ES-I3 (cell line): ENCODE measurements around the gene UBE3C.
"Not testable (repeated sequence)": the region's sequence is repeated elsewhere in the genome, so short reads cannot be mapped to it uniquely, and the experiment has no call there.

Experiments used
- H3K36me3 ChIP-seq: 2 replicates; pipeline ENCODE4 v1.6.1; 2013; ENCODE audit warnings: mild to moderate bottlenecking, low read length, control low read depth, moderate library complexity; ENCODE audit not compliant: insufficient read depth
- H3K4me1 ChIP-seq: 2 replicates; pipeline ENCODE4 v1.6.1; 2013; ENCODE audit warnings: mild to moderate bottlenecking, control low read depth, low read length; ENCODE audit not compliant: insufficient read depth
- H3K9ac ChIP-seq: 2 replicates; pipeline ENCODE4 v1.6.1; 2013; ENCODE audit warnings: low read depth, mild to moderate bottlenecking, low read length, moderate library complexity
- H3K9me3 ChIP-seq: 2 replicates; pipeline ENCODE4 v1.6.1; 2013; ENCODE audit warnings: mild to moderate bottlenecking, low read length, moderate library complexity; ENCODE audit not compliant: control insufficient read depth, insufficient read depth

The UBE3C gene

DNA sequence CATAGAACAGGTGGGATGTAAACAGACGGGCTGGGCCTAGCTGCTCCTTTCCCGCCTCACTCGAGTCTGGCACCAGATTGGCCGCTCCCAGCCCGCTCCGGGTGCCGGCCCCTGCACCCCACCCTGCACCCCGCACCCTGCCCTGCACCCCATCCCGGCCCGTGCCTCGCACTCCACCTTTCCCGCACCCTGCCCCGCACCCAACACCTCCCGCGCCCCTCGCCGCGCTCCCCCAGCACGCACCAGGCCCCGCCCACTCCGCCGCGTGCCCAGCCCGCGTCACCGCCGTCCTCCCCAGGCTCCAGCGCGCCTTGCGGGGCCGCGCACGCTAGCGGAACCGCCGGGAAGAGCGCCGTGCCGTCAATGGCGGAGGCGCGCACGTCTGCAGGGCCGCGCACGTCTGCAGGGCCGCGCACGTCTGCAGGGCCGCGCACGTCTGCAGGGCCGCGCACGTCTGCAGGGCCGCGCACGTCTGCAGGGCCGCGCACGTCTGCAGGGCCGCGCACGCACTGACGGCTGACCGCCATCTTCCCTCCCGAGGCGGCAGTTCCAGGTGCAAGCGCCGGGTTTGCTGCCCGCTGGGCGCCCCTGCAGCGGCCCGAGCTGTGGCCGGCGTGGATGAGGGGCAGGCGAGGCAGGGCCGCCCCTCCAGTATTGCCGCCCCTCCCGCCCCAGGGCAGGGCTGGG lies at the start of gene UBE3C:
Gene UBE3C, plus strand, starts transcription at position 503 of the 687 bp plus-strand sequence. CDS start 347 bp downstream, outside the sequence.
- no peaks in the 10 kb centered on the region for H3K36me3 ChIP-seq
- H3K9me3 ChIP-seq, result no peaks in the 10 kb centered on the region
- H3K4me1 ChIP-seq, result peaks cover 4% of the 10 kb centered on the region; the same call in 1 of the 2 replicates
- peak within 1 kb of the TSS; percentile 76 for H3K9ac ChIP-seq

DNA sequence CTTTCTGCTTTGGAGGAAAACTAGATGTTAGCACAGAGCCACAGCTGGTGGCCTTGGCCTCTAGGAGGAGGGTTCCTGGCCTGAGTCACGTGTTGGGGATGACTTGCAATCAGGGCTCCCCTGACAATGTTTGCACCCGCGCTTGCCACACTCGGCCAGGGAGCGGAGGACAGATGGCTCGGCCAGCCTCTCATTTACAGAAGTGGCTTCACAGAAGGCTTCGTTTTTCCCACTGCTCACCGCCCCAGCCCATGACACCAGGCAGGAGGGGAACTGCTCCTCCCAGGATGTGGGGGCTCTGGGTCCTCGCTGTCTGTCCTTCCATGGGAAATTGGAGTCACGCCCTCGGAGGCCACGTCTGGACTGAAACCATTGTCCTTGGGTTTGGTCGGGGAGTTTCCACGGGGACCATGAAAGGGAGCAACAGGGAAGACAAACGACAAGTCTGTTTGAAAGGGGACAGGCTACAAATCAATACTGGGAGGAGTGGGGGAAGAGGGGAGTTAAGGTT lies 49.6 kb upstream of the UBE3C start:
- Histone ChIP-seq H3K36me3 (no peaks in the 10 kb centered on the region), H3K4me1 (no peaks in the 10 kb centered on the region), H3K9me3 (peaks cover 9% of the 10 kb centered on the region), H3K9ac (no peak overlapping the region)

DNA sequence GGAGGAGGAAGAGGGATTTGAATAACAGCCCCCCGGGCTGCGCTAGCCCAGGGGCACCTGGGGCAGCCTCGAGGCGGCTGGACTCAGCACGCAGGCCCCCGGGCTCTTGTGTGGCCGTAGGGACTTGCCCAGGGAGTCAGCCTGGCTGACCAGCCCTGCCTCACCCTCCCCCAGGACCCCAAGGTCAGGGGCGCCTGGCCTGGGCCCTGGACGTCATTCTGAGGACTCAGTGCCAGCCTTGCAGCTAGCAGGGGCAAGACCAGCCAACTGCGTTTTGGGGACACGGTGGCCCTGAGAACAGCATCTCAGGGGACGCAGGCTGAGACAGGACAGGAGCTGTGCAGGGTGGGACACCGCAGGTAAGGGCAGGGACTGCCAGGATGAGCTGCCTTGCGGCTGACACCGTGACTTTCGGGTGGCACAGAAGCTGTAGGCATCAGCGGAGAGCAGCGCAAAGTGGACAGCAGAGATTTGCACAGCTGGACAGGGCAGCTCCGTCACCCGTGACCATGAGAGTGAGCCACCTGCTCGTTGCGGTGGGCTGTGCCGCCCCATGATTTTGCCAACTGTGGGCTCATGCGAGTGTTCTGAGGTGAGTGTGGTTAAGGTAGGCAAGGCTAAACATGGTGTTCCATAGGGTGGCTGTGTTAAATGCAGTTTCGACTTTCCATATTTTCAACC lies 48.1 kb upstream of the UBE3C start:
- Histone ChIP-seq H3K4me1 (no peaks in the 10 kb centered on the region), H3K9ac (no peak overlapping the region), H3K36me3 (no peaks in the 10 kb centered on the region), H3K9me3 (peaks cover 7% of the 10 kb centered on the region)

DNA sequence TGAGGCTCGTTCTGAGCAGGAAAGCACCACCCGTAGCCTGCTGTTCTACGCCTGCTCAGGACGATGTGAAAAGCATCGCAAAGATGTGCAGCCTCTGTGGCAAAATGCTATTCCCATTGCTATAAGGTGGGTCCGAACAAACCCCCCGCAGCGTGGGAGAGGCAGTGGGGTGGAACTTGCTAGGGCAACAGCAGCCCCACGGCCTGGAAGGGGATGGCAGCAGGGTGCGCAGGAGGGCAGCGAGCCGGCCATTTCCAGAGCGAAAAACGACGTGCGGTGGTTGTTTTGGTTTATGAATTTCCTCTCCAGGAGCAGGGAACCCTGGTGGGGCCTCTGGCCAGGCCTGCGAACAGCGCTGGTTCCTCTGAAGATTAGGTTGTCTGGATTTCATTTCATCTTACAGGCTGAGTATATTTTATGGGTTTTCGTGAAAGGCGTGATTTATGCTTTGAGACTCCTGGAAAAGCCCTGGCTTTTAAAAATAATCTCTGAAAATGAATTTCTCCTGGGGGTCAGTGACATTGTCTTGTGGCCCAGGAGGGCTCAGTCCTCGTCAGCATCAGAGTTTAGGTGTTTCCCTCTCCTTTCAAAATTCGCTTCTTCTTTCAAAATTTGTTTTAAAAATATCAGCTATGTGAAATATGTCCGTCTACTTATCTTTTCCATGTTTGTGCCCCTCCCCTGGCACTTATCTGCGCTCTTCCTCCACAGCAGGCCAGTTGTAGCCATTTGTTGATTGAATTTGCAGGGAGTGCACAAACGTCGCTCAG lies 42.3 kb upstream of the UBE3C start:
- Histone ChIP-seq H3K4me1 (no peaks in the 10 kb centered on the region), H3K9ac (no peak overlapping the region), H3K9me3 (peaks cover 7% of the 10 kb centered on the region), H3K36me3 (no peaks in the 10 kb centered on the region)

DNA sequence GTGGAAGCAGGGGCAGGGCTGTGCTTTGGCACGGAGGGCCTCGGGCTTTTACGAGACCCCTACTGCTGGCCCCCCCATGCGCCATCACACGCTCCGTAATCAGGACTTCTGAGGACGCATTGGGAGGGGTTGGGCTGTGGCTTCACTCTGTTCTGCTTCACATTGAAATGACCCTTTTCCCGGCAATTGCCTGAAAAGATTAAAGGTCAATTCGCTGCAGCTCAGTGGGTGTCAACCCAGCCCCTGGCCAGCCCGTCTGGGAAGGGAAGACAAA lies 41.7 kb upstream of the UBE3C start:
- Histone ChIP-seq H3K9me3 (peaks cover 7% of the 10 kb centered on the region), H3K9ac (no peak overlapping the region), H3K4me1 (no peaks in the 10 kb centered on the region), H3K36me3 (no peaks in the 10 kb centered on the region)

DNA sequence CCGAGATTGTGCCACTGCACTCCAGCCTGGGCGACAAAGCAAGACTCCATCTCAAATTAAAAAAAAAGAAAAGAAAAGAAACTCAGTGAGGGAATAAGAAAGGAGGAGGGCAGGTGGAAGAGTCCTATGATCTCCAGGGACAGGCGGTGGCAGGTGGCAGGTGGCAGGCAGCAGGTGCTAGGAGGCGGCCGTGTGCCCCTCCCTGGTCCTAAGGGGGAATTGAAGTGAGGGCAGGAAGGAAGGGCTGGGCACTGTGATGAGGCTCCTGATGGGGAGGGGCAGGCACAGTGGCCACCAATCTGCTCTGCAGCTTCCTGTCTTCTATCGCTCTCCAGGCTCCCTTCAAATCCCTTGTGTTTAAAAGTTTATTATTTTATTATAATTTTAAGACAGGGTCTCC lies 41.2 kb upstream of the UBE3C start:
- Histone ChIP-seq H3K36me3 (no peaks in the 10 kb centered on the region), H3K4me1 (no peaks in the 10 kb centered on the region), H3K9me3 (peaks cover 7% of the 10 kb centered on the region), H3K9ac (no peak overlapping the region)

DNA sequence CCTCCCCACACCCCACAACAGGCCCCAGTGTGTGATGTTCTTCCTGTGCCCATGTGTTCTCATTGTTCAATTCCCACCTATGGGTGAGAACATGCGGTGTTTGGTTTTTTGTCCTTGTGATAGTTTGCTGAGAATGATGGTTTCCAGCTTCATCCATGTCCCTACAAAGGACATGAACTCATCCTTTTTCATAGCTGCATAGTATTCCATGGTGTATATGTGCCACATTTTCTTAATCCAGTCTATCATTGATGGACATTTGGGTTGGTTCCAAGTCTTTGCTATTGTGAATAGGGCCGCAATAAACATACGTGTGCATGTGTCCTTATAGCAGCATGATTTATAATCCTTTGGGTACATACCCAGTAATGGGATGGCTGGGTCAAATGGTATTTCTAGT lies 38.7 kb upstream of the UBE3C start:
- not testable (repeated sequence) for H3K9me3 ChIP-seq, H3K36me3 ChIP-seq, H3K9ac ChIP-seq, H3K4me1 ChIP-seq

DNA sequence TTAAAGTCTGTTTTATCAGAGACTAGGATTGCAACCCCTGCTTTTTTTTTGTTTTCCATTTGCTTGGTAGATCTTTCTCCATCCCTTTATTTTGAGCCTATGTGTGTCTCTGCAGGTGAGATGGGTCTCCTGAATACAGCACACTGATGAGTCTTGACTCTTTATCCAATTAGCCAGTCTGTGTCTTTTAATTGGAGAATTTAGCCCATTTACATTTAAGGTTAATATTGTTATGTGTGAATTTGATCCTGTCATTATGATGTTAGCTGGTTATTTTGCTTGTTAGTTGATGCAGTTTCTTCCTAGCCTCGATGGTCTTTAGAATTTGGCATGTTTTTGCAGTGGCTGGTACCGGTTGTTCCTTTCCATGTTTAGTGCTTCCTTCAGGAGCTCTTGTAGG lies 35.1 kb upstream of the UBE3C start:
- not testable (repeated sequence) for H3K9ac ChIP-seq, H3K9me3 ChIP-seq, H3K4me1 ChIP-seq, H3K36me3 ChIP-seq

DNA sequence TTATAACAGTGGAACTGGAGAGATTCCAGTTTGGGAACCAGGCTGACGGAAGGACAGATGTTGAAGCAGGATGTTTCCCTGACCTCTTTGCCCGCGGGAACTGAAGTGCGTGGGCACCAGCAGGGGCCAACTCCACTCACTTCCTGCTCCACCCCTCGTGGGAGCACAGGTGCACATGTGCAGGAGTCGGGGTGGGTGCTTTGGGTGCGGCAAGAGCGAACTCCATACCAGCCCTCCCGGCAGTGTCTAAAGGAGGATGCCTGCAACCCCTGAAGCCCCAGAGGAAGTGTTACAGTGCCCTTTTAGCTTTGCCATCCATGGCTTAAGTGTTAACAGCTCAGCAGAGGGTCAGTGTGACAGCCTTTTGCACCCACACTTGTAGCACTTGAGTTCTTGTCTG lies 27.4 kb upstream of the UBE3C start:
- Histone ChIP-seq H3K9me3 (peaks cover 5% of the 10 kb centered on the region; the same call in 1 of the 2 replicates), H3K9ac (no peak overlapping the region), H3K36me3 (no peaks in the 10 kb centered on the region), H3K4me1 (no peaks in the 10 kb centered on the region)

DNA sequence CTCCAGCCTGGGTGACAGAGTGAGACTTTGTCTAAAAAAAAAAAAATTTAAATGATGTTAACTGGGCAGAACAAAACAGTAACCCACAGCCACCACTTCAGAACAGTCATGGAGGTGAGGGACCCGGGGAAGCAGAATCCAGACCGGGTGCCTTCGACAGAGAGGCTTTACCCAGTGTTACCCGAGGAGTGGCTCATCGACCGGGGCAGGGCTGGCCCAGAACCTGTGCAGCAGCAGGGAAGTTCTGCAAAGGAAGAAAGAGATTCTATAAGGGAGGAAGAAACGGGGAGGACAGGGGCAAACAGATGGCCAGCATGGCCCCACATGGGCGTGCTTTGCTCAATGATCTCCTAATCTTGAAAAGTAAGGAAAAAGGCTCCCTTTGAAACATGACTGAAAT lies 26.0 kb upstream of the UBE3C start:
- H3K9me3 ChIP-seq, result peaks cover 7% of the 10 kb centered on the region; the same call in 1 of the 2 replicates

DNA sequence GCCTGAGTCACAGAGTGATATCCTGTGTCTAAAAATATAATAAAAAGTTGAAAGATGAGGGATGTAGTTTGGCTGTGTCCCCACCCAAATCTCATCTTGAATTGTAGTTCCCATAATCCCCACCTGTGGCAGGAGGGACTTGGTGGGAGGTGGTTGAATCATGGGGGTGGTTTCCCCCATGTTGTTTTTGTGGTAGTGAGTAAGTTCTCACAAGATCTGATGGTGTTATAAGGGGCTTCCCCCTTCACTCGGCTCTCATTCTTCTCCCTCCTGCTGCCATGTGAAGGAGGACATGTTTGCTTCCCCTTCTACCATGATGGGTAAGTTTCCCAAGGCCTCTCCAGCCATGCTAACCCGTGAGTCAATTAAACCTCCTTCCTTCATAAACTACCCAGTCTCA lies 25.1 kb upstream of the UBE3C start:
- Histone ChIP-seq H3K4me1 (no peaks in the 10 kb centered on the region), H3K36me3 (no peaks in the 10 kb centered on the region), H3K9ac (no peak overlapping the region), H3K9me3 (peaks cover 6% of the 10 kb centered on the region)

More for the DNA sequence above, 26.0 kb upstream of the UBE3C start:
- H3K36me3 ChIP-seq, result no peaks in the 10 kb centered on the region
- H3K9ac ChIP-seq, result no peak overlapping the region
- no peaks in the 10 kb centered on the region for H3K4me1 ChIP-seq

DNA sequence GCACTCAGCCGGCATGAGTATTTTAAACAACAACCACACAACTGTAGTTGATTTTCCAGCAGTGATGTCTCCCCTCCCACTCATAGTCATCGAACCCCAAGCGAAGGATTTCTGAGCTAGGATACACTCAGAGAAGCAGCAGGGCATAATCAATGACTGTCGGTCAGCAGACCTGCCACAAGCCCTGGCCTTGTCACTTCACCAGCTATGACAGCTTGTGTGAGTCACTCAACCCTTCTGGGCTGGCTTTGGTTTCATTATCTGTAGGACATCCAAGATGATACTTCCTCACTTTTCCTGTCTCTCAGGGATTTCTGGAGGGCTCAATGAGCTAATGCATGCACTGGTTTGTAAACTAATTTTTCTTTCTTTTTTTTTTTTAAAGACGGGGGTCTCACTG lies 22.0 kb upstream of the UBE3C start:
- Histone ChIP-seq H3K4me1 (no peaks in the 10 kb centered on the region), H3K9me3 (peaks cover 4% of the 10 kb centered on the region), H3K9ac (no peak overlapping the region), H3K36me3 (no peaks in the 10 kb centered on the region)

DNA sequence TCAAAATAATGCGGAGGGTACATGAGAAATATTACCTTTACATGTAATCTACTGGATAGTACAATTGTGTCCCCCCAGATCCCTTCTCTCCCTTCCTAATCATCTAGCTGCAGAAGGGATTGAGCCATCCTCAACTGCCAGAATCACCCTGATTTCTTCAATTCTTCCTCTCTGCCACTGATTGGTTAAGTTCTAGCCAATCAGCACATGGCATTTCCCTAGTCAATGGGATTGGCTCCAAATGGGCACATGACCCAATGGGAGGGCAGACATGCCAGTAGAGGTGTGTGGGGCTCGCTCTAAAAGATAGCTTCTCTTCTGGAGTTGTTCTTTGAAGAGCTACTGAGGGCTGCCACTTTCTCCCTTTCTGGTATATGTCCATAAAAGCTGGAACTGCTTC lies 20.9 kb upstream of the UBE3C start:
- H3K9me3 ChIP-seq, result peaks cover 4% of the 10 kb centered on the region
- no peaks in the 10 kb centered on the region for H3K36me3 ChIP-seq
- no peak overlapping the region for H3K9ac ChIP-seq
- H3K4me1 ChIP-seq, result no peaks in the 10 kb centered on the region

DNA sequence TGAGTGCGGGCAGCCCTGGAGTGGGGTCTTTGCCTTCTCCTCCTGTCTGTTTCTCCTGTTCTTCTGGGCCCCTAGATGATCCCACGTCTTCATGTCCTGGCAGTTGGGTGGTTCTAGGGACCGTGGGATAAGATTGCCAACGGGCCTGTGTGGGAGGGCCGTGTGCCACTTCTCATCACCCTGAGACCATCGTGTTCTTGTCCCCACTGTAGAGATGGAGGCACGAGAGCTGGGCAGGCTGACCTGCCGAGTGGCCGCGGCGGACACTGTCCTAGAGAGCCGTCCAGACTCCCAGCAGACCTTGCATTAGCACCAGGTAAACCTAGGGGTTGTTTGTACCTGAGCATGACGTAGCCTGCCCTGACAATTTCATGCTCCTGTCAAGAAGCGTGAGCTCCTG lies 18.5 kb upstream of the UBE3C start:
- Histone ChIP-seq H3K36me3 (no peaks in the 10 kb centered on the region), H3K9ac (no peak overlapping the region), H3K9me3 (peaks cover 4% of the 10 kb centered on the region), H3K4me1 (no peaks in the 10 kb centered on the region)
